NOMO-1 (cell line): ENCODE measurements around the gene C2CD2.

ENCODE experiments used
- DNase-seq, 2 experiments: peaks; one replicate each; lab custom pipeline; 2025; ENCODE audit not compliant: unreplicated experiment in 2 of 2; lab: John Stamatoyannopoulos, UW

Gene C2CD2

GRCh38 chr21:41871293-41872030 lies 82.4 kb downstream of the C2CD2 start:
- no peak for DNase-seq

DNA sequence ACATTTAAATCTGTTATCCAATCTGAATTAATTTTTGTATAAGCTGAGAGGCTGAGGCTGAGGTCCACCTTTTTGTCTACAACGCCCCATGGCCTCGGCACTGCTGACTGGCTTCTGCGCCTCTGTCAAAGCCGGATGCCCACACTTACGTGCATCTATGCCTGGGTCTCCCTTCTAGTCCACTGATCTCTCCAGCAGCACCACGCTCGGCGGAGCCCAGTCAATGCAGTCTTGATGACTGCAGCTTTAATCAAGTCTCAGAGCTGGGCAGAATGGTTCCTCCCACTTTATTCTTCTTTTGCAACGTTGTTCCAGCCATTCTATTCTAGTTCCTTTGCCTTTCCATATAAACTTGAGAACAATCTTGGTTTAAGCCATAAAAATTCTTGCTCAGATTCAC lies 84.0 kb downstream of the C2CD2 start:
- DNase-seq: no peak

DNA sequence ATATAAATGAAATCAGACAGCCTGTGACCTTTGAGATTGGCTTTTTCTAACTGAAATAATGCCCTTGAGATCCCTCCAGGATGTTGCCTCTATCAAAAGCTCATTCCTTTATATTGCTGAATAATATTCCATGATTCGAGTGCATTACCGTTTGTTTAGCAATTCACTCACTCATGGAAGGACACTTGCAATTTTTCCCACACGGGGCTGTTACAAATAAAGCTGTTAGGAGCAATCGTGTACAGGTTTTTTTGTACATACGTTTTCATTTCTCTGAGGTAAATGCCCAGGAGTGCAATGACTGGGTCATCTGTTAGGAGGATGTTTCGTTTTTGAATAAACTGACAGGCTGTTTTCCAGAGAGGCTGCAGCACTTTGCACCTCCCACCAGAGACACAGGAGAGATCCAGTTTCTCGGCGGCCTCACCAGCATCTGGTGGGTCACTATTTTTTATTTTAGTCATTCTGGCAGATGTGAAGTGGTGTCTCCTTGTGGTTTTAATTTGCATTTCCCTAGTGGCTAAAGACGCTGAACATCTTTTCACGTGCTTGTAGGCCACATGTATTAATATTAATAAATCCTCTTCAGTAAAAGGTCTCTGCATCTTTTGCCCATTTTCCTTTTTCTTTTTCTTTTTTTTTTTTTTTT lies 85.6 kb downstream of the C2CD2 start:
- no peak for DNase-seq

GRCh38 chr21:41867313-41867712 lies 86.5 kb downstream of the C2CD2 start:
- no peak for DNase-seq

DNA sequence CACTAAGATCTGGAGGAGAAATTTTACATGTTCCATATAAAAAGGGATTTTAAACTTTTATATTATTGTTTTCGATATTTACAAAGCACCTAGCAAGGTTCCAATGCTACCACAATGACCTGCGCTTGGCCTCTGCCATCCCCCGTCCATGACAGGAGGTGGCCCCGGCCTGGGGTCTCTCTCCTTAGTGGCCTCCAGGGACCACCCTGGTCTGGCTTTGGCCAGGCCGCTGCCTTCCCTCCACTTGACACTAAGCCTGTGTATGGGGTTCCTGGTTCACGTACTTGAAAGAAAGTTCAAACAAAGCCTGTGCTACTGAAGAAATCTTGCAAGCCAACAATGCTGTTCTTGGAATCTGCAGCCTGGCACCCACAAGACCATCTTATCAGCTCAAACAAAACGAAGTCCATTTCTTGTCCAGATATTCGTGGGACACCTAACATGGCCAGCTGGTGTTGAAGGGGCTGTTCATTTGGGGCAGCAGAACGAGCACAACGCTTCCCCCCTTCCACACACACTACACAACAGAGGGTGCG lies 87.5 kb downstream of the C2CD2 start:
- DNase-seq: no peak

- no peak for DNase-seq
Observed at GRCh38 chr21:41865002-41865777, 88.6 kb downstream of the C2CD2 start.

DNA sequence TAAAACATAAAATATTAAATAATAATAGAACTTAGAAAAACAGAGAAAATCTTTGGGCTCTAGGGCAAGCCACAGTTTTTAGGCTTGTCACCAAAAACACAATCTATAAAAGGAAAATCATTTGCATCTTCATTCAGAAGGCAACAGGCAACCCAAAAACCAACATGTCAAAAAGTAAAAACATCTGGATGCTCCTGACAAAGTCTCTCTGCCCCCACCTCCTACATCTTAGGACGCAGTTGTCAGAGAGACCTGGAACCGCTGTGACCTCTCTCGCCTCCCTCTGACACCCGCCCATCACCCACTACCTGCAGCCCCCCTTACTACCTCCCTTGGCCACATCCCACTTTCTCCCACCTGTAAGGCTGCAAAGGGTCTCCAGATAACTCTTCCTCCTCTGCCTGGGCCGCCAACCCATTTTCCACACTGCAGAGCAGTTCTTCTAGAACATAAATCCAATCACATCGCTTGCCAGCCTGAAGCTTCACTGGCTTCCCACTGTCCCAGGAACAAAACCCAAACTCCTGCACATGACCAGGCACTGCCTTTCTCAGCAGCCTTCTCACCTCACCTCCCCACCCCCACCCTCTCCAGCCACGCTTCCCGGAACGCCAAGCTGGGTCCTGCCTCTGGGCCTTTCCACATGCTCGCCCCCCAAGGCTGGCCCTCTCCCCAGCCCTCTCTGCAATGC lies 89.4 kb downstream of the C2CD2 start:
- no peak for DNase-seq

GRCh38 chr21:41863439-41863740 lies 90.4 kb downstream of the C2CD2 start:
- DNase-seq: no peak

GRCh38 chr21:41861987-41862386 lies 91.8 kb downstream of the C2CD2 start:
- DNase-seq: no peak

DNA sequence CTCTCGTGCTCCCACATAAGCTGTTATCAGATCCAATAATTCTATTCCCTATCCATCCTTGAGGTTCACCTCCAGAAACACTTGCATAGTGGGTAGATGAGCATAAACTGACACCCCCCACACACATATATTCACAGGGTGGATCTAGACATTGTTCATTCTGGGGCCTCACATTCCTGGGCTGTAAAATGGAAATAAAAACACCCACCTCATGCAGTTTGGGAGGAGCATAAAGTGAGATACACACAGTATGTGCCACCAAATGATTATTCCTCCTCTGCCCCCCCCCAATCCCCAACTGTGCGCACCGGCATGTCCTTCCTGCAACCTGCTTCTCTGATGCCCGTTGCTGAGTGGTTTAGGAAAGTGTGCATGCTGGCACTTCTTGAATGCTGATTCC lies 92.6 kb downstream of the C2CD2 start:
- DNase-seq: no peak

DNA sequence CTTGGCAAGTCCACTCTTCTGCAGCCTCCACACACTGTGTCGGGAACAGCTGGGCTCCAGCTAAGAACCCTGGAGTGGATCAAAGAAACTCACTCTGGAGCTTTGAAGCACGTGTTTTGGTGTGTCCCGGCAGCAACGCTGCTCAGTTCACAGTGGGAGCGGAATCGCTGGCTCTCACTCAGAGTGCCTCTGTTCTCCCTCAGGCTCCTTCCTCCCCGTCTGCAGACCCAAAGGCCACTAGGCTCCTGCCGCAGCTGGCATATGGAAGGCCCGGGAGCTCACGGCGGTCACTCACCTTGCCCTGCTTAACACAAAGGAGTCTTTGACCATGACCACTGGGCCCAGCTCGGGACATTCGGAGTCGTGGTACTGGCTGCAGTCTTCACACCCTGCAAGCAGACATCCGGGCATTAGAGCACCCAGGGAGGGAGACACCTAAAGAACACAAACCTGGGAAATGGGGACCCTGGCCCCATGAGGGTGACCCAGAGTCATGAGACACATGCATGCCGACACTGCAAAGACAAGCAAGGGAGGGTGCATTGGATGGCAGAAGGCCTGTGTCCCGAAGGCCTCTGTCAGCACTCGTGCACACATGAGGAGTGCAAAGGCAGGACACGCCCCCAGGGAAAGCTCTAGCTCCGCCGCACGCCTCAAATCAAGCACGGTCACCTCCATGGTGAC lies 94.4 kb downstream of the C2CD2 start:
- DNase-seq: no peak

- no peak for DNase-seq
Observed at GRCh38 chr21:41858466-41859296, 95.1 kb downstream of the C2CD2 start.

DNA sequence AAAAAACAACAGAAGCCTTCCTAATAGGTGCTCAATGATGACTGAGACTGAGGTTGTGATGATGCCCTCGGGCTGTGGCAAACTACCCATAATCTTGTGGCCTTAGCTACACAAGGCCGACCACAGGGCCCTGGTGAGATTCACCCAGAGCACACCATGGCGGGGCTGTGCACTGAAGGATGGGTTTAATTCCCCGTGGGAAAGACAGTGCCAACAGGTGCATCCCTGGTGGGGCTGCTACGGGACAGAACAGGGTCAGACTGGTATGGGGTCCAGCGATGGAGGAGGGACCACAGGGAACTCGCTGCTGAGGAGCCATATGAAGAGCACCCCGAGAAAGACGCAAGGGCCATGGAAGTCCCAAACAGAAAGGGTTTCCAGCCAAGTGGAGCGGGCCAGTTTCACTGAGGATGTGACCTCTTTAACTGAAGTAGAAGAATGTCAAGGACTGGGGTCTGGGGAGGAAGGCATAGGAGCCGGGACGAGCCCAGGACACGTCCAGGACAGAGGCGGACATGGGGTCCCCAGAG lies 96.0 kb downstream of the C2CD2 start:
- DNase-seq: no peak

- no peak for DNase-seq
Observed at GRCh38 chr21:41856572-41856971, 97.2 kb downstream of the C2CD2 start.

GRCh38 chr21:41854426-41854995 lies 99.3 kb downstream of the C2CD2 start:
- no peak for DNase-seq

DNA sequence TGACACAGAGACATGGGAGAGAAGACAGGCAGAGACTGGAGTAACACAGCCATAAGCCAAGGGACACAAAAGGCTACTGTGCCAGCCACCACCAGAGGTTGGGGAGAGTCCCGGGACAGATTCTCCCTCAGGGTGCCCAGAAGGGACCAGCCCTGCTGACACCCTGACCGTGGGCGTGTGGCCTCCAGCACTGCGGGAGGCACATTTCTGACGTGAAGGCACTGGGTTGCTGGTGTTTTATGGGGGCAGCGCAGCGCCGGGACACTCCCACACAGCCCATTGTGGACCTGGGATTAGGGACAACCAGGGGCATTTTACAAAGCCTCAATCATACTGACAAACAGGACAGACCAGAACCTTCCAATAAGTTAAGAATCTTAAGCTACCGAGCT lies 100.9 kb downstream of the C2CD2 start:
- no peak for DNase-seq

DNA sequence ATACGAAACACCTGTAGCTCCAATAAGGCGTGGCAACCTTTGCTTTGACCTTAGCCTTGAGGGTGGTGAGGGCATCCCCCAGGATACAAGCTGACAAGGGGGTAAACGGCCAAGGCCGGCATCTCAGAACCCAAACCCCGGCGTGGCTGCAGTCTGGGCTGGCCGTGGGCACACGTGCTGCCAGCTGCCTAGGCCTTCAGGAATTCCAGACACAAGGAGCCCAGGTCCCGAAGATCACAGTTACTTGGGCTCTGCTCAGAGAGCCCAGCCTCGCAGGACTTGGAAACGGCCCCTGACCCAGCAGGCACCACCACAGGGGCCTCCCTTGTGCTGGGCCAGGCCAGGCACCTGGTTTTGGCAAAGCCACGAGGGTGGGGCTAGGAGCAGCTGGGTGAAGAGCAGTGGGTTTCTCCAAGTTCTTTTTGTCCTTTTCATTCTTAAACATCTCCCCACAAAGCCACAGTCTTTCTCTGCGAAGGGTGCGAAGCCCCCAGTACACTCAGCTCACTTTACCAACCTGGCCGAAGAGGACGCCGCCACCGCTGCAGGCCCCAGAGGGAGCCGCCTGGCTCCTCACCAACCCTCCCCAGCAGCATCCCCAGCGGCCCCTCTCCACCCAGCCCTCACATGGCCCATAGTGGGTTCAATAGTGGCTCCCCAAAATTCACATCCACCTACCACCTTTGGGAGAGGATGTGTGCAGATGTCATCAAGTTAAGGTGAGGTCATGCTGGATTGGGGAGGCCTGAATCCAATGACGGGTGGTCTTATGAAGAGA lies 101.5 kb downstream of the C2CD2 start:
- no peak for DNase-seq

DNA sequence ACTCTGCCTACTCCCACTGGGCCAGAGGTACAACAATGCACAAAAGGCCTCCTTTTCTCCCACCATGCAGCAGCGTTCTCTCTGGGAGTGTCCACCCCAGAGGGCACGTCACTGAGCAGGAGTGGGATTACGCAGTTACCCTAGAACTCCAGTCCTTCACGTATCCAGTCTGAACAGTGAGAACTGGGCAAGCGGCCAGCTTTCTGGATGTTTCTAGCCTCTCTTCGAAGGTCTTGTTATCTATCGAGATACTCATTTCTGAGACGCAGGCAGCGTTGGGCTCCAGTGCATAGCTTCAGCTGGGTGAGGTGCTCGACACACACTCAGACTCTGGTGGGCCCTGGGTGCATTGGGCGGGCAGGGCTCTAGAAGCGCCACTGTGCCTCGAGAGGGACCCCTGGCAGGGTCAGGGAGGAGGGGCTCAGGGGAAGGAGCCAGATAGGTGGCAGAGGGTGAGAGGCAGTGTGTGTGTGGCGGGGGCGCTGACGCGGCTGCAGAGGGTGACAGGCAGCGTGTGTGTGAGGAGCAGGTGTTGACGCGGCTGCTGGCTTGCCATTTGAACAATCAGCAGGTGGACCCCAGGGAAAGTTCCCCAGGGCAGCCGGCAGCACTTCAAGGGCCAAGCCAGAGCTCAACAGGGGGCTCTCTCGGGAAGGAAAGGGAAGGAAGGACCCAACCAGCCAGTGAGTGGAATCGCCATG lies 102.6 kb downstream of the C2CD2 start:
- DNase-seq: no peak
